HG02798 (cell line): ENCODE measurements around the gene P2RY6.
"Not testable (repeated sequence)": the region's sequence is repeated elsewhere in the genome, so short reads cannot be mapped to it uniquely, and the experiment has no call there.

ENCODE experiments used
- ATAC-seq: cut with Tn5 transposase; IDR thresholded peaks from one replicate; pipeline ENCODE4 v1.9.1; 2021; ENCODE audit warnings: mild to moderate bottlenecking; ENCODE audit not compliant: unreplicated experiment, poor library complexity

Gene P2RY6

GRCh38 chr11:73271936-73272679 lies at the start of gene P2RY6:
TSS of gene P2RY6 (plus strand) at chr11:73272338. CDS start at chr11:73296519, 24,181 bp downstream.
- no peak for ATAC-seq

- ATAC-seq: no peak
Measured at GRCh38 chr11:73223998-73224730, 48.0 kb upstream of the P2RY6 start.

- ATAC-seq: no peak
Measured at GRCh38 chr11:73225001-73225686, 47.0 kb upstream of the P2RY6 start.

GRCh38 chr11:73225851-73226250 lies 46.3 kb upstream of the P2RY6 start:
- ATAC-seq: no peak

GRCh38 chr11:73226297-73227006 lies 45.7 kb upstream of the P2RY6 start:
- ATAC-seq: no peak

GRCh38 chr11:73227571-73228211 lies 44.4 kb upstream of the P2RY6 start:
- ATAC-seq: no peak

- ATAC-seq: no peak
Measured at GRCh38 chr11:73228268-73229134, 43.6 kb upstream of the P2RY6 start.

GRCh38 chr11:73229321-73229895 lies 42.7 kb upstream of the P2RY6 start:
- ATAC-seq: no peak

- no peak for ATAC-seq
Measured at GRCh38 chr11:73229896-73230875, 42.0 kb upstream of the P2RY6 start.

GRCh38 chr11:73230931-73231330 lies 41.2 kb upstream of the P2RY6 start:
- no peak for ATAC-seq

GRCh38 chr11:73232487-73232886 lies 39.7 kb upstream of the P2RY6 start:
- not testable (repeated sequence) for ATAC-seq

- no peak for ATAC-seq
Measured at GRCh38 chr11:73233211-73233610, 38.9 kb upstream of the P2RY6 start.

- no peak for ATAC-seq
Measured at GRCh38 chr11:73233692-73234470, 38.3 kb upstream of the P2RY6 start.

- ATAC-seq: no peak
Measured at GRCh38 chr11:73234471-73235181, 37.5 kb upstream of the P2RY6 start.

- no peak for ATAC-seq
Measured at GRCh38 chr11:73235236-73235786, 36.8 kb upstream of the P2RY6 start.

- ATAC-seq: no peak
Measured at GRCh38 chr11:73236205-73236765, 35.9 kb upstream of the P2RY6 start.
